ENCODE data around the gene FAM227A.

The FAM227A gene

GRCh38 chr22:38540701-38541100, 115.5 kb downstream of the FAM227A start:
- H3K4me3 ChIP-seq (replicated peaks; ENCODE audit: low read depth, low read length): no peak overlapping the region
- no peaks in the 10 kb centered on the region for H3K36me3 ChIP-seq (ENCODE audit: control insufficient read depth, insufficient read depth, low read length)
- H3K27me3 ChIP-seq (replicated peaks; ENCODE audit: control insufficient read depth, insufficient read depth, low read length): no peaks in the 10 kb centered on the region
- no peak for TF ChIP-seq CTCF (IDR thresholded peaks at IDR 0.05; ENCODE audit: insufficient read depth, low read length, poor library complexity, severe bottlenecking)
- no peak for DNase-seq (ENCODE audit: extremely low read depth, insufficient read length)

GRCh38 chr22:38531251-38531938, 124.8 kb downstream of the FAM227A start:
- no peak for DNase-seq (ENCODE audit: extremely low read depth, insufficient read length)
- no peak overlapping the region for H3K4me3 ChIP-seq (replicated peaks; ENCODE audit: low read depth, low read length)
- no peaks in the 10 kb centered on the region for H3K27me3 ChIP-seq (replicated peaks; ENCODE audit: control insufficient read depth, insufficient read depth, low read length)
- no peaks in the 10 kb centered on the region for H3K36me3 ChIP-seq (ENCODE audit: control insufficient read depth, insufficient read depth, low read length)
- no peak for TF ChIP-seq CTCF (IDR thresholded peaks at IDR 0.05; ENCODE audit: insufficient read depth, low read length, poor library complexity, severe bottlenecking)
